Stimulated activated CD4-positive, alpha-beta T cell treated with anti-CD3 and anti-CD28 coated beads, Interleukin-4, amount 100 ng/mL, for 48 hours (primary cell): ENCODE results near the gene KSR2.

Experiments used
- DNase-seq, 2 donors: peaks; one replicate each; pipeline ENCODE4 v3.0.0-alpha.2; 2020; ENCODE audit warnings: low read depth in 2 of 2

Gene KSR2

DNA sequence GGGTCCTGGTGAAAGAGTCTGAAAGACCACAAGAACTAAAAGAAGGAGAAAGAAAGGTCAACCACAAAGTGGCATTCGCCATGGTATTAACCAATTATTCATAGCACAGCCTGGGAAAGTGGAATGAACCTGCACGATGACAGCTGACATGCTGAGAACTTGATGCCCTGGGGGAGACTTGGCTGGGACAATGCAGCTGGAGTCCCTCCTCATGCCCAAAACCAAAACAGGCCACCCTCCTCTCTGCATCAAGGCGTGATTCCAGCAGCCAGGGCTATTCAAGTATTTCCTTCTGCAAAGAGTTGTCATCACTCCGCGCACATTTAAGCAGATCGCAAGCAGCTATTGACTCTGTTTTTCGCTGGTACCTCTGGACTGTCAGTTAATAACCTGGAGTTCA, 440.3 kb downstream of the KSR2 start:
- no peak for DNase-seq

DNA sequence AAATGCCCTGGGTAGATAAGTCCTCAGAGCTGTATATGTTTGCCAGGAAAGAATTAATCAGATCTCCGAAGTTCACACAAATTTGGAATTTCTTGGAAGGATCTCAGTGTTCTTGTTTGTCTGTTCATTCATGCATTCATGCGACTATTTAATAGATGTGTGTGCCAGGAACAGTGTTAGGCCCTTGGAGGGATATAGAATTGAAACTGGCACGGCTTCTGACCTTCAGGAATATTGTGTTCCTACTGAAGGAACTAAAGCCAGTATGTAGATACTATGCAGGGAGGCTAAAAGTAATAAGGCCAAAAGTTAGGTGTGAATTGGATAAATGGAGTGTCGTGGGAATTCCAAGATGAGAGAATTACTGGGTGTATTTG, 441.3 kb downstream of the KSR2 start:
- DNase-seq = no peak

DNA sequence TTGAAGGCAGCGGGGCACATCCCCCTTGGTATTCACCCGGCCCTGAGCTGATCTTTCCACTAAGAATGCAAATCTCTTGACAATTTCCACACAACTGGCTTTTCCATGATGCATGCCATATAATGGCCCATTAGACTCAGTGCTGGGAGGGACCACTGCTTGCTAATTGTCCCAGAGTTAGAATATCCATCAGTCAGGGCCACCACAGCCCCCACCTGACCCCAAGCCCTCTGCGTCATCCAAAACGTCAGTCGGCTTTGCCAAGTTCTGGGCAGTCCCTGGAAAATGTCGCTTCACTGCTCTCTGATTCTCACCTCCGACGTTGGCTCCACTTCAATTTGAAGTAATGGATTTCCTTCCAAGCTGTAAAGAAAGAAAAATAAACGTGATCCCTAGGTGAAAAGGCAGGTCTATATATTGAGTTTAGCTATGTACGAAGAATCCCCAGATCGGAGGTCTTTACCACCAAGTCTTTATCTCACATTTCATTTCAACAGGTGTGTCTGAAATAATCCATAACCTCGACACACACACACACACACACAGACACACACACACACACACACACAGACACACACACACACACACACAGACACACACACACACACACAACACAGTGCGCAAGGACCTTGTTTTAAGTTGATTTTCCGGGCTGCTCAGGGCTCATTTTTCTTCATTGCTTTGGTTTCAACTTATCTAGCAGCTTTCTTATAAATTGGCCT, 441.9 kb downstream of the KSR2 start:
- DNase-seq = no peak

DNA sequence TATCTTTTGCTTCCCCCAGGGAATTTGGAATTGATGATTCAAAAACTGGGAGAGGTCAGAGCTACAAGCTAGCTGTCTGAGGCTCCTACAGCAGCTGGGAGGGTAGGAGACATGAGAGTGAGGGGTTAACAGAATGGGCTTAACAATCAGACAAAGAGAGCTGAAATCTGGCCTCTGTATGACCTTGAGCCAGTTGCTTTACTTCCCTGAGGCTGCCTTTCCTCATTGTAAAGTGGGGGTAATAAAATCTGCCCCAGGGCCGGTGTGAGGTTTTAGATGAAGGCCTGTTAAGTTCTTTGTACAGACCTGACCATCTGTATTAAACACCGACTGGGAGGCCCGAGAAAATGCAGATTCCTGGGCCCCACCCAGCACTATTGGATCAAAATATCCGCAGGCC, 443.0 kb downstream of the KSR2 start:
- DNase-seq = no peak

DNA sequence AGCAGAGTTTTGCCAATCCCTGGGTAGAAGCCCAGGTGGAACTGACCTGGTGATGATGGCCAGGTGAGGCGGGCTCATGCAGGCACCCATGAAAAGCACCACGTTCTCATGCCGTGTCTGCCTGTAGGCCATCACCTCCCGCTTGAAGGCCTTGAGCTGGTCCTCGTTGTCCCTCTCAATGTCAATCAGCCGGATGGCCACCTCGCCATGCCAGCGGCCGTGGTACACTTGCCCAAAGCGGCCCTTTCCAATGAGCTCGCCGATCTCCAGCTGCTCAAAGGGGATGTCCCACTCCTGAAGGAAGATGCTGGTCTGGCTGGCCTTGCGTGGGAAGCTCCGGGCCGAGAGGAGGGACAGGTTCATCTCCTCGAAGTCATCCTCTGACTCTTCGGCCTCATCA, 444.0 kb downstream of the KSR2 start:
- no peak for DNase-seq

DNA sequence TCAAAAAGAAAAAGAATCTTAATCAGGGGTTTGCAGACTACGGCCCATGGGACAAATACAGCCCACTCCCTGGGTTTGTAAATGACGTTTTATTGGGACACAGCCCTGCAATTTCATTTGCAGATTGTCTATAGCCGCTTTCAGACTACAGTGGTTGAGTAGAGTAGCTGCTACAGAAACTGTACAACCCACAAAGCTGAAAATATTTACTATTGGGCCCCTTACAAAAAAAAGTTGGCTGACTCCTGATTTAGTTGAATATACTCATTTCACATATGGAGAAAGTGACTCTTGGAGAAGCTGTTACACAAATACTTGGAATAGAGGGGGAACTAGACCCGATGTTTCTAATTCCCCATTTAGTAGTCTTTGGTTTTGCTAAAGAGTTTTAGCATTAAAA, 444.8 kb downstream of the KSR2 start:
- DNase-seq = no peak

DNA sequence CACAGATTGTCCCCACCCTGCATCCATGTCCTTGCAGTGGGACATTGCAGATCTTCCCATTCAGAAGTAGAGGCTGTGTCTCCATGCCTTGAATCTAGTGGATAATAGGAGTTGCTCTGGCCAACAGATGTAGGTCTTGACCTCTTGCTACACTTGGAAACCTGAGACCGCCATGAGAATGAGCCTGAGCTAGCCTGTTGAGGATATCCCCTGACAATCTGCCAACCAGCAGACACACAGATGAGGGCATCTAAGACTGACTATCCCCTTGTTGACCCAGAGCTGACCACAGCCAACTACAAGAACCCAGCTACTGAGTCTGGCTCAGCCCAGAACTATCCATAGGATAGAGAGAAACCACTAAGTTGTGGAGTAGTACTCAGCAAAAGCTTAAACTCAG, 446.2 kb downstream of the KSR2 start:
- DNase-seq = no peak

DNA sequence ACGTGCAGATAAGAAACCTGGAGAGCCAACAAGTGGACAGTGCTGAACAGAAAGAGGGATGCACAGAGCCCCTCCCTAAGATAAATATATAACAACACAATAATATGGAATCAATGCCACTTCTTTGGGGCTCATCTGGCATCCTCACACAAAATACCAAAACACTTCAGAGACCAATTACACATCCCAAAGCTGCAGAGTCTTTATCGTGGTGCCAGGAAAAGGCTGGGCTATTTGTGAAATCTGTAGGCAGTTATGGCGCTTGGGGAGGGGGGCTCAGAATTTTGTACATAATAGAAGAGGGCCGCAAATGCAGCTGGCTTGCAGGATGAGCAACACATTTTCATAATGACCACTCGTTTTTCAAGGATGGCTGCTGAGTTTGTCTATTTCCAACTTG, 446.9 kb downstream of the KSR2 start:
- no peak for DNase-seq

DNA sequence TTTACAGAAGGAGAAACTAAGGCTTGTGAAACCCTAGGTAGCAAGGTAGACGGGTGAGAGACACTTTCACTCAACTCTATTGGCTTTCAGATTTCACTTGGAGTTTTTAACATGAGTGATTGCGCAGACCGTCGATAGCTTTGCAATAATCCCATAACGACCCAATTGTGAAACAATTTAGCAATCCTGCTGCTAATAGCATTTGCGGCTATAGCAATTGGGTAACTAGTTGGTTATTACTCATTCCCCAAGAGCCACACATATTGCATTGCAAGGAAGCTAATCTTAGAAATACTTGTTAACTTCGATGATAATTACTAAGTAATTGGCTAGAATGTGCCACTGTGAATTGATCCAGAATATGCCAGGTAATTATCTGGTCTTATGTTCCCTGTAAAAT, 447.4 kb downstream of the KSR2 start:
- DNase-seq = no peak

DNA sequence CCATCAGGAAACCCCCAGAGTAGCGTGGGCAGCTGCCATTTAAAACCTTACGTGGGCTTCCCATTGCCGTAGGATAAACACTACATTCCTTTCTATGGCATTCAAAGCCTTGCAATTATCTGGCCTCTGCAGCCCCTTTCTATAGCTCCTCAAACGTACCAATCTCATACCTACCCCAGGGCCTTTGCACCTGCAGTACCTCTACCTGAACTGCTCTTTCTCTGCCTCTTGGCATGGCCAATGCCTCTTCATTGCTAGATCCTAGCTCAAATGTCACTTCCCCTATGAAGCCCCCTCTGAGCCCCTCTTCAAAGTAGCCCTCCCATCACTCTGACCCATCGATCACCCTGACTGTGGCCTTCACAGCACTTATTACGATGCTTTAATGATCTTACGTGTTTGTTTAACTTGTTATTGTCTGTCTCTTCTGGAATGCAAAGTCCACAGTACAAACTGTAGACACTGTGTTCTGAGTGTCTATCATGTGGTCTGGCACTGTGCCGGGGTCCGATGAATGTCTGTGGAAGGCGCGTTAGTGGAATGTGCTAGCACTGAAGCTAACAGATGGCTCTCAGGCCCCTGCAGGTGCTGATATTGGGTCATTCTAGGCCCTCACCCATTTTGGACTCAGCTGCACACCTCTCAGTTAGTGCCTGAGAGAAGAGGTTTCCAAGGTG, 450.1 kb downstream of the KSR2 start:
- DNase-seq = no peak

DNA sequence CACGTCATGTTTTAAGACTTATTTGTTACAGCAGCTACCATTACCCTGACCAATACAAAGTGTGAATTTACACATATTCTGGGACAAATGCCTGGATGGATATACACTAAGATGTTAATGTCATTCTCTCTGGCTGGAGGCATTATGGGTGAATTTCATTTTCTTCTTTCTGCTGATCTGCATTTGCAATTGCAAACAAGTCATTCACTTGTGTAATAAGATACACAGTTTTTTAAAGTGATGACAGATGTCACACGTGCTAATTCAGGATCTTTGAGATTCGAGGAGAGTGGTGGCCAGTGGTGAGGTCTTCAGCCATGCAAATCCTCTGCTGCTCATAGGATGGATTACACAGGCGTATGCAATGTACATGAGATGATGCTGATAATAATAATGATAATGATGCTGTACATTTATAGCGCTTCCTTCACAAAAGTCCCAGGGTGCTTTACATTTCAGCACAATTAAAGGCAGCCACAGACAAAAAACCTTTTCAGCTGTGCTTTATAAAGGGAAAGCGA, 451.5 kb downstream of the KSR2 start:
- no peak for DNase-seq

DNA sequence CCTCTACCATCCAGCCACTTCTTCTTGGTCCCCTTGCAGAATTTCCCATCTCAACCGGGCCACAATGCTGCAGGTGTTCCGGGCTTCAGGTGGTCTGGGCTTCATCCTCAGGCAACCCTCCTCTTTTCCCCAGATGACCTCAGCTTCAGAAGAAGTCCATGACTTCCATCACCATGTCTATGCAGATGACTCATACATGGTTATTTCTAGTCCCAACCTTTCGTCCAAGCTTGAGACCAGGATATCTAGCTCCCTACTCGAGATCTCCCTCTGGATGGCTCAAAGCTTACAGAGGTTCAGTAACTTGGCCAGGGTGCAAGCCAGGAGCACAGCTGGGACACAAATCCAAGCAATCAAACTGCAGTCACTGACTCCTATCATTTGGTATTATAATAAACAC, 452.8 kb downstream of the KSR2 start:
- no peak for DNase-seq

DNA sequence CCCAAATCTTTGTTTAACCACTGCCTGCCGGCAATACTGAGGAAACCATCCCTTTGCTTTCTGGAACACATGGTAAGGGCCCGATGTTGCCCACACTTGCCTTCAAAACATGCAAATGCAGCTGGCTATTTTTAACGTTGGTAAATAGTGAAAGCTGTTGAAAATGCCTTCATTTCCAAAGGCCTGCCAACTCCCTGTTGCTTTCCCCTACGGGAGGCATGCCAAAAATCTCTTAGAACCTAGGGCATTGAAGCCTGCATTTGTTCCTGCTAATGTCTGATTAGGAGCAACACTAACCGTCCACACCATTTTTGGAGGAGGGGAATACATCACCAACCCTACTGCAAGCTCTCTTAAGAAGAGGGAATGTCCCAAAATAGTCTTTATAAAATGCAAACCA, 454.8 kb downstream of the KSR2 start:
- DNase-seq = no peak

DNA sequence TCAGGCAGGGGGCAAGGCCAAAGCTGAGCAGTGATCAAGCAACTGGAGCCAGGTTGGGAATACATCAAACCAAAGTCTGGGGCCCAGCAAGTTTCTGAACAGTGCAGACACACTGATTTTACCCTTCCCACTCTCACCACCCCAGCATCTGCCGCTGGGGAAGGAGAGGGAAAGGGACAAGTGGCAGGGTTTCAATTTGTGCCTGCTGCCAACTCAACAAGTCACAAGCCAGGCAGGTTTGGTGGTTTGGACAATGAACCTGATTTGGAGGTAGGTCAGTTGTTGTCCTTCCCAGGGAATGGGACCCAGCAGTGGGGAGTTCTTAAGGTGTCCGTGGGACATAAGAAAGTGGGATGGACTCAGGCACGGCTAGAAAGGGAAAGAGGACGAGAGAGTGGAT, 455.4 kb downstream of the KSR2 start:
- no peak for DNase-seq

DNA sequence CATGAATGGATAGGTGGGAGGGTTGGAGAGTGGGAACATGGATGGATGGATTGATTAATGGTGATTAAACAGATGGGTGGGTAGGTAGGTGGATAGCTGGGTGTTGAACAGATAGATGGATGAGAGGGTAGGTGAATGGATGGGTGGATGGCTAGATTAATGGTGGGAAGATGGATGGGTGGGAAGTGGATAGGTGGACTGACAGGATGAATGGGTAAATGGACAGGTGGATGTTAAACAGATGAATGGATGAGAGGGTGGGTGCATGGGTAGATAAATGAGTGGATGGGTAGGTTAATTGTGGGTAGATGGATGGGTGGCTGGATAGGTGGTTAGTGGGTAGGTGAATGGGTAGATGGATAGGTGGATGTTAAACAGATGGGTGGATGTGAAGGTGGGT, 460.3 kb downstream of the KSR2 start:
- no peak for DNase-seq

DNA sequence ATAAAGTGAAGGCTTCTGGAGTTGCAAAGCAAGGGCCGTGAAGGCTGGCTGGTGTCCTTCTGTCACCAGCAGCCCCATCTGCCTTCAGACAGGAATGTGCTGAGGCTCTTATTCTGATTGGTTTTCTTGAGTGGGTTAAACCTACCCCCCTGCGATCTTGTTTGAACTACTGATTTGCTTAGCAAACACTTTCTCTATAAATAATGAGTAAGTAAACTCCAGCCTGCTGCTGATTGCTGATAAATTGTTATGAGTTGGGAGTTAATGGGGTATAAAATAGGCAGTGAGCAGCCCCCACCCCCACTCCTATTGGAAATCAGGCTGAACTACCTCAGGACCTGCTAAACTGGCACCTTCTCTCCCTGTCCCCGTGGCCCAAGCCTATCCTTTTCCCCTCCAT, 461.2 kb downstream of the KSR2 start:
- no peak for DNase-seq

DNA sequence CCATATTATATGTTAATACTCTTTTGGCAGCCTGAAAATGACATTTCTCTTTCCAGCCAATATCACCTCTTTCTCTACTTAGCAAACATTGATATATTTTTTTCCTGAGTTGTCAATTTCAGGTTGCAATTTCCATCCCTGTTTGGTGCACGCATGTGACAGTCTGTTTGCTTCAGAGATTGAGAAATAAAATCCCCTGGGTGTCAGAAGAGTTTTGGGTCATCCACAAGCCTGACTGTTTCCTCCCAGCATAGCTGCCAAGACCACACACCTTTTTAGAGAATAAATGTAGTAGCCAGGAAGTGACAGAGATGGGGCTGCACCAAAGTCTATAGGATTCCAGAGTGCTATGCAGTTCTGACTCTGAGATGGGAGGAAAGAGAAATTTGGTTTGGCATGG, 462.5 kb downstream of the KSR2 start:
- DNase-seq = no peak

DNA sequence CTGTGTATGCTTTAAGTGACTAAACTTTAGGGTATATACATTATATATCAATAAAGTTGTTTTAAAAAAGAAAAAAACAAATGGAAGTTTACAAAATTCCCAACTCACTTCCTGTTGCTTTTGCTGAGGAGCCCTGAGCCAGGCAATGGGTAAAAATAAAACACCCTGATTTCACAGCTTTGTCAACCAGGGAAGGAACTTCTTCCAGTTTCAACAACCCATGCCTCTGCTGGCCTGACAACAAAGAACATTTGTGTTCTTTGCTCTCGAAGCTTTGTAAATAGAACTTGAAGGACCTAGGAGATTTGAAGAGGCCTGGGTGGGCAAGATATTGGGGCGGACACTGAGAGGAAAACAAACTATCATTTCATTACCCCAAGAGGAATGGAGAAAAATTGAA, 466.2 kb downstream of the KSR2 start:
- DNase-seq = no peak

DNA sequence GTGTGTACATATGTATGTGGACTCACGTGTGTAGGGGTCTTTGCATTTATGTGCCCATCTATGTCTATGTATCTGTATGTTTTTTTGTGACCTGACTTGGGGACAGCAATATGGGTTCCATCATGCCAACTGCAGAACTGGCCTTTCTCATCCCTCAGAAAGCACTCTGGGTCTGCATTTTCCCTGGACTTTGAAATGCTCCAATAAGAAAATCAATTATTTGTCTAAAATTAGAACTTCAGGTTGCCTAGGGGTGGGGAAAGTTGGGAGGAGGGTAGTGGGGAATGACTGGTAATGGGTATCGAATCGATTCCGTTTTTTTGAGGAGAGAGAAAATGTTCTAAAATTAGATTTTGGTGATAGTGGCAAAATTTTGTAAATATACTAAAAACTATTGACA, 466.6 kb downstream of the KSR2 start:
- DNase-seq = no peak

DNA sequence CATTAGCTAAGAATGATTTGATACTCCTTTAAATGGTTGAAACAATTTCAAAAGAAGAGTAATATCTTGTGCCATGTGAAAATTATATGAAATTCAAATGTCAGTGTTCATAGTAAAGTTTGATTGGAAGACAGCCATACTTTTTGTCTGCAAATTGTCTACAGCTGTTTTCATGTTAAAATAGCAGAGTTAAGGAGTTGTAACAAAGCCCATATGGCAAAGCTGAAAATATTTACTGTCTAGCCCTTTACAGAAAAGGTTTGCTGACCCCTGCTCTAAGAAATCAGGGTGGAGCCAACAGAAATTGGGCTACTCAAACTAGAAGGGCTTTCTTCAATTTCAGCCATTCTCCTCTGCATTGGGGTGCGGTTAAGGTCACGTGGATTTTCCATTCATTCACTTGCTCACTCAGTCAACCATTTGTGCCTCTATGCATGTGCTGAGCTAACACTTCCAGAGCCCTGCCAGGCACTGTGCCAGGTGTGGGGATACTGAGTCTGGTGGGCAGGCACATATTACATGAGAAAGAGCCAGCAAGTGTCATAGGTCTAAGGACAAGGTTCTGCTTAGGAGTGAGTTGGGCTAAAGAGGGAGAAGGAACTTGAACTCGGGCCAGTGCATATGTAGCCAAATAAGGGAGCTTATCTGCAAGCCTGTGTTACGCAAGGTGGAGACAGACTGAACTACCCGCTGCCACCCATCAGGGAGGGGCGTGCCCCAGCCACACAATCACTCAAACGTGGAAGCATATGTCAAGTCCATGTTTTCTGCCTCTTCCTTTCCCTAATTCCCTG, 467.5 kb downstream of the KSR2 start:
- no peak for DNase-seq

DNA sequence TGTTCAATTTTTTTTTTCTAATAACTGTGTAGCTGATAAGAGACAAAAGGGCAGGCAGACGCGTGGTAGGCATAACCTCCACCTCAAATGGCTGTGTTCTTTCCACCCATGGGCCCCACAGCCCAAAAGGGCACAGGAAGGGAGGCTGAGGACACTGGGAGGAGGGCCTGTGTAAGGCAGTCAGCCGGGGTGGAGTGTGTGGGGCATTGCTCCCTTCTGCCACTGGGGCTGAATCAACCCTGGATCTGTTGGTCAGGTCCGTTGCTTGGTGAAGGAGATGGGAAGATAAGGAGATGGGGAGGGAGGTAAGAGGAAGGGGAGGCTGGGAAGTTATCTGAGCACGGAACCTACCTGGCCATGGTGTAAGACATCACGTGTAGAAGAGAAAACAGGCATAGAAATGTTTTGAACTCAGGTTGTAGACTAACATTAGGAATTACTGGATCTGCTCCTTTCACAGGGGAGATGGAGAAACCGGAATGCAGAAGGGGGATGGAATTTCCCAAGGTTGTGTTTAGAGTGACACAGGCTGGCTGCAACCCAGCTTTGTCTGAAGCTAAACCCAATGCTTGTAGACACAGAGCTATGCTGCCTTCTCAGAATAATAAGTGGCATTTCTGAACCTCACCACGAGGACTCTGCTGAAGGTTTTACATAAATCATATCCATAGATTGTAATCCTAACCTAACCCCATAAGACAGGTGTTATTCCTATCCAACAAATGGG, 468.9 kb downstream of the KSR2 start:
- DNase-seq = no peak

DNA sequence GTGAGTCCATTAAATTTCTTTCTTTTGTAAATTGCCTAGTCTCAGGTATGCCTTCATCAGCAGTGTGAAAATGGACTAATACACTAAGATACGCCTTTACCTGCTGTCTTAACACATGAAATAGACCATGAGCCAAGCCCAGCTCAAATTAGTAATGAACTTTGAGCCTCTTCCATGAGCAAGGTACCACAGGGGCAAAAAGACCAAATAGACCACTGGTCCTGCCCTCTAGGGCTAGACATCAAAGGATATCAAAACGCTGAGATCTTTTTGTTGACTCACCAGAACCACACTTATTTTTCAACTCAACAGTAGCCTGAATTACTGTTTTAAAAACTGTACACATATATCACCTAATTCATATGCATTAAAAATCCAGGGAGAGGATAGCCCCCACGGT, 469.9 kb downstream of the KSR2 start:
- no peak for DNase-seq
